ENCODE data around the gene MISFA.
A peak's percentile ranks its signal among the peaks of the same experiment; 100 is the strongest.
"Not testable (repeated sequence)": the region's sequence is repeated elsewhere in the genome, so short reads cannot be mapped to it uniquely, and the experiment has no call there.

Gene MISFA

DNA sequence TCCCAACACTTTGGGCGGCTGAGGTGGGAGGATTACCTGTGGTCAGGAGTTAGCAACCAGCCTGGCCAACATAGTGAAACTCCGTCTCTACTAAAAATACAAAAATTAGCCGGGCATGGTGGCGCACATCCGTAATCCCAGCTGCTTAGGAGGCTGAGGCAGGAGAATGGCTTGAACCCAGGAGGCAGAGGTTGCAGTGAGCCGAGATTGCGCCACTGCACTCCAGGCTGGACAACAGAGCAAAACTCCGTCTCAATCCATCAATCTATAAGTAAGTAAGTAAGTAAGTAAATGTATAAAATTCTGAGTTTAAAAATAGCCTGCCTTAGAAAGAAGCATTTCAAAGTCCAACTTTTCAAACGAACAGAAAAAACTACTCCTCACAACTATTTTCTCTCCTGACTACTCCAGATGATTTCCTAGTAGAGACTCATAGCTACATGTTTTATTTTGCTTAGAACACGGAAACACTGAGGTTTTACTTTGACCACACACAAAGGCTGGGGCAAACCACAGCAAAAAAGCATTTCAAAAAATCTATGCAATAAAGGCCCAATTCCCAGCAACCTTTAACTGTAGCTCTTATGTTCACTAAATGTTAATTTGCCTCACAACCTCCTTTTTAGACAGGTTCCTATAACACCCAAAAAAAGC is 18.2 kb downstream of the MISFA start:
- DNase-seq (ENCODE audit: low spot score), result no peak

- no peak for DNase-seq (ENCODE audit: low spot score)
Measured at GRCh38 chr11:18618342-18619025, 18.9 kb downstream of the MISFA start.

DNA sequence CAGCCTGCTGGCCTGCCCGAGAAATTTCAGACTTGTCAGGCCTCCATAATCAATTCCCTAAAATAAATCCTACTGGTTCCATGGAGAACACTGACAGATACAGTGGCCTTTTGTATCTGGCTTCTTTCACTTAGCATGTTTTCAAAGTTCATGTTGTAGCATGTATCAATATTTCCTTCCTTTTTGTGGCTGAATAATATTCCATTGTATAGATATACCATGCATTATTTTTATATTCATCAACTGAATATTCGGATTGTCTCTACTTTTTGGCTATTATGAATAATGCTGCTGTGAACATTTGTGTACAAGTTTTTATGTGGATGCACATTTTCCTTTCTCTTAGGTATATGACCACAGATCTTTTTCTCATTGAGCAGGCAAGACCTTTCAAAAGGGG is 24.1 kb downstream of the MISFA start:
- DNase-seq (ENCODE audit: low spot score), result no peak

DNA sequence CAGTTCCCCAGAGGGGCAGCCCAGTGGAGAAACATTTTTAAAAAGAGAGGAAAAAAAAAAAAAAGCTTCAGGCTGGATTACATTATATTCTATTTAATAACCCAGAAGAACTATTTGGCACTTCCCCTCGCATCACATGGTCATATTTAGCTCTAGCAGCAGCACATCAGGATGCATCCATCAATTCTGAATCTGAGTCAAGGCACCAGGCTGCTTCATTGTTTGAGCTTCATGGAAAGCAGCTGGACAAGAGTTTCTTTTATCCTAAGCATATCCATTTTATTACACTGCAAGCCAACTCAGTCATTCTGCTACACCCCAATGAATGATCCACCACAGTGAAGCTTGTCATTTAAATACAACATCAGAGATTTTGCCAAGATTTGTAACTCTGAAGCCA is 24.6 kb downstream of the MISFA start:
- no peak for DNase-seq (ENCODE audit: low spot score)

DNA sequence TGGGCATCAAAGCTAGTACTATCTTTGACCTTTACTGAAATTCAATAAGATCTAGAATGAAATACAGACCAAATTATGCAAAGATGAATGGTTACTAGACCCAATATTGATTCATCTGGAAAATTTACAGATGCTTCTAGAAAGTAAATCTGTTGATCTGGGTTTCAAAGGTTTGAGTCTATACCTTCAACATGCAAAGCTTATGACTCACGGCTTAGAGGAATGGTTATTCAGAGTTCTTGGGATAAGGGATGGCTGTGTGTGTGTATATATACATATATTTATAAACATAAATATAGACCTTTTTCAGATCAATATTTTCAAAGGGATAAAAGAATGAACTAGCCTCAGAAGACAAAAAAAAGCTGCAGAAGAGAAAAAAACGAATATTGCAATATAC is 33.3 kb downstream of the MISFA start:
- DNase-seq (ENCODE audit: low spot score), result no peak

- DNase-seq (ENCODE audit: low spot score), result no peak
Measured at GRCh38 chr11:18633256-18634139, 33.9 kb downstream of the MISFA start.

- DNase-seq (ENCODE audit: low spot score), result peak; percentile 100
Measured at GRCh38 chr11:18634140-18635032, 34.8 kb downstream of the MISFA start, which contains the start of gene SPTY2D1. Gene SPTY2D1 (minus strand): TSS chr11:18634342. CDS start chr11:18634257, 85 bp downstream.

GRCh38 chr11:18641677-18642076 is 42.1 kb downstream of the MISFA start:
- DNase-seq (ENCODE audit: low spot score), result no peak

GRCh38 chr11:18643034-18643433 is 43.4 kb downstream of the MISFA start:
- DNase-seq (ENCODE audit: low spot score), result not testable (repeated sequence)

GRCh38 chr11:18650353-18650752 is 50.8 kb downstream of the MISFA start:
- DNase-seq (ENCODE audit: low spot score), result no peak

- DNase-seq (ENCODE audit: low spot score), result no peak
Measured at GRCh38 chr11:18650859-18651557, 51.4 kb downstream of the MISFA start.
